ENCODE measurements around the gene SALL3. TPM values are rescaled to one million over a fixed set of nuclear protein-coding genes. Genes with fewer than 3 reads are reported as not detected.
A peak's percentile ranks its signal among the peaks of the same experiment; 100 is the strongest.

SALL3 gene
- total RNA-seq, 3 donors from 2014 or later, result not detected

GRCh38 chr18:78980279-78980771 lies 707 bp downstream of the SALL3 start:
- no peak for DNase-seq (ENCODE audit: low spot score in 2 of 2)
- intact Hi-C loops (cut with DNase I; ENCODE audit: low total_unique reads), result no loop called here
- Histone ChIP-seq H3K4me1 (peaks cover 0 to 4% of the 10 kb centered on the region in 2 donors), H3K27me3 (peaks cover 0 to 90% of the 10 kb centered on the region in 2 donors), H3K9me3 (no peaks in the 10 kb centered on the region), H3K27ac (no peak overlapping the region), H3K4me3 (peak overlapping the region in 1 of 3 donors; percentile 37), H3K36me3 (no peaks in the 10 kb centered on the region)
- TF ChIP-seq POLR2A (IDR thresholded peaks at IDR 0.05), result no peak
- no peak for TF ChIP-seq POLR2AphosphoS5 (IDR thresholded peaks at IDR 0.05)
- TF ChIP-seq CTCF (IDR thresholded peaks at IDR 0.05), result no peak

- H3K27me3 ChIP-seq, result peaks cover 0 to 90% of the 10 kb centered on the region in 2 donors
- H3K4me3 ChIP-seq, result peak overlapping the region in 1 of 3 donors; percentile 37
- H3K36me3 ChIP-seq, result no peaks in the 10 kb centered on the region
- peaks cover 0 to 4% of the 10 kb centered on the region in 2 donors for H3K4me1 ChIP-seq
- H3K27ac ChIP-seq, result no peak overlapping the region
- H3K9me3 ChIP-seq, result no peaks in the 10 kb centered on the region
- DNase-seq (ENCODE audit: low spot score in 2 of 2), result no peak
- TF ChIP-seq CTCF (IDR thresholded peaks at IDR 0.05) (no peak), POLR2A (IDR thresholded peaks at IDR 0.05) (no peak), POLR2AphosphoS5 (IDR thresholded peaks at IDR 0.05) (no peak)
- intact Hi-C loops (cut with DNase I; ENCODE audit: low total_unique reads), result no loop called here
These were observed 1.3 kb downstream of the SALL3 start for GRCh38 chr18:78980777-78981380.

- Histone ChIP-seq H3K27ac (no peak overlapping the region), H3K4me3 (no peak overlapping the region), H3K36me3 (no peaks in the 10 kb centered on the region), H3K4me1 (peaks cover 0 to 4% of the 10 kb centered on the region in 2 donors), H3K9me3 (no peaks in the 10 kb centered on the region), H3K27me3 (peaks cover 0 to 90% of the 10 kb centered on the region in 2 donors)
- no peak for TF ChIP-seq POLR2A (IDR thresholded peaks at IDR 0.05)
- no peak for TF ChIP-seq POLR2AphosphoS5 (IDR thresholded peaks at IDR 0.05)
- no peak for TF ChIP-seq CTCF (IDR thresholded peaks at IDR 0.05)
- no peak for DNase-seq (ENCODE audit: low spot score in 2 of 2)
- intact Hi-C loops (cut with DNase I; ENCODE audit: low total_unique reads), result no loop called here
These were observed 1.8 kb downstream of the SALL3 start for GRCh38 chr18:78981394-78981831.

- intact Hi-C loops (cut with DNase I; ENCODE audit: low total_unique reads), result no loop called here
- H3K4me3 ChIP-seq, result no peak overlapping the region
- H3K27ac ChIP-seq, result no peak overlapping the region
- no peaks in the 10 kb centered on the region for H3K9me3 ChIP-seq
- H3K4me1 ChIP-seq, result peaks cover 0 to 4% of the 10 kb centered on the region in 2 donors
- no peak for DNase-seq (ENCODE audit: low spot score in 2 of 2)
- peaks cover 0 to 90% of the 10 kb centered on the region in 2 donors for H3K27me3 ChIP-seq
- no peaks in the 10 kb centered on the region for H3K36me3 ChIP-seq
- no peak for TF ChIP-seq CTCF (IDR thresholded peaks at IDR 0.05)
- no peak for TF ChIP-seq POLR2AphosphoS5 (IDR thresholded peaks at IDR 0.05)
- no peak for TF ChIP-seq POLR2A (IDR thresholded peaks at IDR 0.05)
These were observed 2.5 kb downstream of the SALL3 start for GRCh38 chr18:78981989-78982620.

GRCh38 chr18:78983512-78983911 lies 3.9 kb downstream of the SALL3 start:
- H3K27ac ChIP-seq, result no peak overlapping the region
- intact Hi-C loops (cut with DNase I; ENCODE audit: low total_unique reads), result no loop called here
- H3K9me3 ChIP-seq, result no peaks in the 10 kb centered on the region
- peaks cover 0 to 4% of the 10 kb centered on the region in 2 donors for H3K4me1 ChIP-seq
- no peak for TF ChIP-seq CTCF (IDR thresholded peaks at IDR 0.05)
- no peak for TF ChIP-seq POLR2A (IDR thresholded peaks at IDR 0.05)
- no peak for TF ChIP-seq POLR2AphosphoS5 (IDR thresholded peaks at IDR 0.05)
- no peaks in the 10 kb centered on the region for H3K36me3 ChIP-seq
- H3K4me3 ChIP-seq, result no peak overlapping the region
- peaks cover 0 to 86% of the 10 kb centered on the region in 2 donors for H3K27me3 ChIP-seq
- no peak for DNase-seq (ENCODE audit: low spot score in 2 of 2)
